Brain microvascular endothelial cell (primary cell): ENCODE results near the gene NETO2.

Experiments used
- DNase-seq: peaks from one replicate; pipeline ENCODE4 v3.0.0-alpha.2; 2020
- H3K27ac ChIP-seq: fragments of 250-450 bp; sonication (Bioruptor Pico); 2 replicates; pipeline ENCODE4 v1.5.1; 2020; ENCODE audit warnings: mild to moderate bottlenecking, moderate library complexity
- H3K27me3 ChIP-seq: fragments of 250-450 bp; sonication (Bioruptor Pico); replicated peaks from 2 replicates; pipeline ENCODE4 v1.5.1; 2020; ENCODE audit warnings: mild to moderate bottlenecking
- H3K36me3 ChIP-seq: fragments of 250-450 bp; sonication (Bioruptor Pico); replicated peaks from 2 replicates; pipeline ENCODE4 v1.5.1; 2020; ENCODE audit warnings: mild to moderate bottlenecking
- H3K4me3 ChIP-seq: 2 replicates; pipeline ENCODE4 v1.5.1; 2011; ENCODE audit warnings: low read depth, mild to moderate bottlenecking, control low read depth, low read length, moderate library complexity
- CTCF ChIP-seq: IDR thresholded peaks from 2 replicates; pipeline ENCODE4 v1.5.1; 2011; ENCODE audit warnings: low read depth, mild to moderate bottlenecking, moderate library complexity, low read length, control low read depth, inconsistent platforms; ENCODE audit errors: missing control alignments
- in situ Hi-C: cut with HindIII; loops from 2 replicates; pipeline ENCODE4 v1.10.0; 2017; ENCODE audit warnings: low sequenced_read_pairs, low pct_ligation_motif_present

NETO2 gene

DNA sequence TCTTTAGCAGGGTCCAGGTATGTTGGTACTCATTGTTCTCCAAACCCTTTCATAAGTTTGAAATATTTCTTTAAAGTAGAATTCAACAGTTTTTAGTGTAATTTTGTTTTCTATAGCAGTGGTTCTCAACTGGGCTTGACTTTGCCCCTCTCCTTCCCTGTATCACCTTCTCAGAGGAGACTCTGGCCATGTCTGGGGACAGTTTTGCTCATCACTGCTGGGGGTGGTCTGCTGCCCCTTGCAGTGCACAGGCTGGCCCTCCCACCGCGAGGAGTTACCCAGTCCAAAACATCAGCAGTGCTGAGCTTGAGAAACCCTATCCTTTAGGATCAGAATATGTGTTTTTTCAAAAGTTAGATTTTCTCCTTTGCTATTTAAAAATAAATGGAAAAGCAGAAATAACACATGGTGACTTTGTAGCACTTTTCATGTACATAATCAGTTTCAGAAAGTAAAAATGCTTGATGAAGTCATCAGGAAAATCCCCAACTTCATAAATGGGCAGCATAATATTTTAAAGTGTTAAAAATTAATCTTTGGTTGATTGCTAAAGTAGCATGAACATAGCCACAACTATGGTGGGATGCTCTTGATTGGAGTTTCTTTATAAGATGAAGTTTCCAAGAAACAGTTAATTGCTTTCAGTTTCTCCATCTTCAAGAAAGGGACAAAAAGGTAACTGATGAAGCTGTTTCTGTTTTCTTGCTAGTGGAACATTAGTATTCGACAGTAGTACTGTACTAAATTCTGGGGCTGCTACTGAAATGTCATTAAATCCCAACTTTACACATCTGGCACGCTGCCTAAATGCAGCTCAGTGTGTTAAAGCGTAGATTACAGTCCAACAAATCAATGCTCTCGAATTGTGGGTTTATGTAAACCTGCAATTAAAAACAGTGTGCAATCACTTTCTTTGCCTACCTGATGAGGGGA lies 70.3 kb downstream of the NETO2 start:
- no peak overlapping the region for H3K27ac ChIP-seq
- no peak overlapping the region for H3K4me3 ChIP-seq
- in situ Hi-C loops = no loop called here
- no peaks in the 10 kb centered on the region for H3K36me3 ChIP-seq
- no peaks in the 10 kb centered on the region for H3K27me3 ChIP-seq
- no peak for DNase-seq
- no peak for TF ChIP-seq CTCF

- no peak for DNase-seq
- TF ChIP-seq CTCF = no peak
- in situ Hi-C loops = no loop called here
These were observed 71.6 kb downstream of the NETO2 start for GRCh38 chr16:47072158-47072557.

GRCh38 chr16:47069841-47070584 lies 73.7 kb downstream of the NETO2 start:
- no peak for TF ChIP-seq CTCF
- no peak overlapping the region for H3K4me3 ChIP-seq
- in situ Hi-C loops = no loop called here
- no peaks in the 10 kb centered on the region for H3K27me3 ChIP-seq
- H3K36me3 ChIP-seq = no peaks in the 10 kb centered on the region
- H3K27ac ChIP-seq = no peak overlapping the region
- no peak for DNase-seq

More at GRCh38 chr16:47072158-47072557, 71.6 kb downstream of the NETO2 start:
- Histone ChIP-seq H3K36me3 (no peaks in the 10 kb centered on the region), H3K27me3 (no peaks in the 10 kb centered on the region), H3K4me3 (no peak overlapping the region), H3K27ac (no peak overlapping the region)

DNA sequence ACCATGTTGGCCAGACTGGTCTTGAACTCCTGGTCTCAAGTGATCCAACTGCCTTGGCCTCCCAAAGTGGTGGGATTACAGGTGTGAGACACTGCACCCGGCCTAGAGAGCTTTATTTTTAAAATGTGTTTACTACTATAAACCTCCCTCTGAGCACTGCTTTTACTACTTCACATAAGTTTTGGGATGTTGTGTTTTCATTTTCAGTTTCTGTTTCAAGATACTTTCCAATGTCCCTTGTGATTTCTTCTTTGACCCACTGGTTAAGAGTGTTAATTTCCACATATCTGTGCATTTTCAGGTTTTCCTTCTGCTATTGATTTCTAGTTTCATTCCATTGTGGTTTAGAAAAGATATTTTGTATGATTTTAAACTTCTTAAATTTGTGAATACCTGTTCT lies 74.4 kb downstream of the NETO2 start:
- TF ChIP-seq CTCF = no peak
- H3K36me3 ChIP-seq = no peaks in the 10 kb centered on the region
- no peak for DNase-seq
- in situ Hi-C loops = no loop called here
- no peak overlapping the region for H3K27ac ChIP-seq
- no peaks in the 10 kb centered on the region for H3K27me3 ChIP-seq
- H3K4me3 ChIP-seq = no peak overlapping the region

DNA sequence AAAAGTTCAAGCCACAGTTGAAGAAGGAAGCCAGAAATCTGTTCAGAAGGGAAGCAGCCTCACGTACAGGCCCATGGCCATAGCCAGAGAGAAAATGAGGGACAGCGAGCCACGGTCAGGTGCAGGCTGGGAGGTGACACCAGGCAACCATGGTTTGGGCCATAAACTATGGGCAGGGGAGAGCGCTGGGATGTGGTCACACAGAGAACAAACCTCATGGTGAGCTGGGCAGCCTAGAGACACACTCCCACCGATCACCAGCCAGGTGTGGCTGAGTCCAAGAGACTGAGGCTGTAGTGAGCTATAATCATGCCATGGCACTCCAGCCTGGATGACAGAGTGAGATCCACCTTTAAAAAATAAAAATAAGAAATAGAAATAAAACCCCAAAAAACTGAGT lies 76.5 kb downstream of the NETO2 start:
- H3K27ac ChIP-seq = no peak overlapping the region
- in situ Hi-C loops = no loop called here
- no peaks in the 10 kb centered on the region for H3K27me3 ChIP-seq
- no peak for TF ChIP-seq CTCF
- no peaks in the 10 kb centered on the region for H3K36me3 ChIP-seq
- H3K4me3 ChIP-seq = no peak overlapping the region
- DNase-seq = no peak
